IMR-90 (cell line): Measurements from ENCODE around the gene AGAP1. TPM values are rescaled to one million over a fixed set of nuclear protein-coding genes. Genes with fewer than 3 reads are reported as not detected.

Experiments
- ATAC-seq: fragments of 200-7000 bp; cut with Tn5 transposase; 2 replicates; pipeline ENCODE4 v1.9.1; 2020; ENCODE audit warnings: low read depth, mild to moderate bottlenecking, moderate library complexity
- BruUV-seq: library from RNA; stranded (reverse); fragments of 400-500 nt; replicated peaks from 2 replicates; lab custom pipeline; 2021; lab: Mats Ljungman, UMichigan
- CTCF ChIA-PET: fragments of 300-600 bp; formaldehyde crosslinking; extraction: SDS; loops from one replicate; lab custom pipeline; 2021; ENCODE audit warnings: antibody characterized with exemption; lab: Yijun Ruan, JAX
- POLR2A ChIA-PET: fragments of 300-600 bp; sonication (Branson Sonifier 250); formaldehyde crosslinking; loops from one replicate; lab custom pipeline; 2022; ENCODE audit warnings: antibody characterized with exemption; ENCODE audit not compliant: unreplicated experiment; lab: Charles Lee
- DNase-seq: peaks from one replicate; pipeline ENCODE4 v3.0.0; 2013
- H2AFZ ChIP-seq: replicated peaks from 2 replicates; pipeline ENCODE3; 2013; ENCODE audit warnings: low read length, mild to moderate bottlenecking; ENCODE audit not compliant: poor library complexity
- H2AK5ac ChIP-seq: 2 replicates; pipeline ENCODE4 v1.6.1; 2013; ENCODE audit warnings: low read depth, low read length, inconsistent platforms
- H2AK9ac ChIP-seq: replicated peaks from 2 replicates; pipeline ENCODE3; 2013; ENCODE audit warnings: mild to moderate bottlenecking, low read depth, low read length, moderate library complexity; ENCODE audit not compliant: poor library complexity
- H2BK120ac ChIP-seq: 2 replicates; pipeline ENCODE4 v1.6.1; 2013; ENCODE audit warnings: low read depth, low read length, inconsistent platforms
- H2BK15ac ChIP-seq: 3 replicates; pipeline ENCODE4 v1.6.1; 2013; ENCODE audit warnings: low read depth, low read length, inconsistent platforms
- H2BK20ac ChIP-seq: 2 replicates; pipeline ENCODE4 v1.6.1; 2013; ENCODE audit warnings: low read depth, mild to moderate bottlenecking, inconsistent platforms, low read length, moderate library complexity
- H2BK5ac ChIP-seq: 2 replicates; pipeline ENCODE4 v1.6.1; 2013; ENCODE audit warnings: mild to moderate bottlenecking, low read depth, low read length, inconsistent platforms; ENCODE audit not compliant: poor library complexity, severe bottlenecking
- H3K14ac ChIP-seq: replicated peaks from 2 replicates; pipeline ENCODE4 v1.6.1; 2013; ENCODE audit warnings: low read depth, low read length, inconsistent platforms
- H3K18ac ChIP-seq: 2 replicates; pipeline ENCODE4 v1.6.1; 2013; ENCODE audit warnings: low read depth, low read length, control low read depth
- H3K23ac ChIP-seq: 2 replicates; pipeline ENCODE4 v1.6.1; 2013; ENCODE audit warnings: low read depth, low read length, inconsistent platforms
- H3K27ac ChIP-seq: 2 replicates; pipeline ENCODE4 v1.5.1; 2013; ENCODE audit warnings: mild to moderate bottlenecking, control low read depth, low read length; ENCODE audit not compliant: insufficient read depth
- H3K27me3 ChIP-seq: 2 replicates; pipeline ENCODE4 v1.6.1; 2013; ENCODE audit warnings: low read length; ENCODE audit not compliant: control insufficient read depth, insufficient read depth
- H3K36me3 ChIP-seq: 2 replicates; pipeline ENCODE4 v1.6.1; 2013; ENCODE audit warnings: low read length, mixed read lengths; ENCODE audit not compliant: control insufficient read depth, insufficient read depth
- H3K4ac ChIP-seq: 2 replicates; pipeline ENCODE4 v1.6.1; 2013; ENCODE audit warnings: low read depth, low read length, inconsistent platforms
- H3K4me1 ChIP-seq: 2 replicates; pipeline ENCODE4 v1.6.1; 2013; ENCODE audit warnings: low read length, mixed read lengths; ENCODE audit not compliant: control insufficient read depth, insufficient read depth
- H3K4me2 ChIP-seq: 2 replicates; pipeline ENCODE4 v1.6.1; 2013; ENCODE audit warnings: low read depth, mild to moderate bottlenecking, control low read depth, low read length, moderate library complexity
- H3K4me3 ChIP-seq: 2 replicates; pipeline ENCODE4 v1.5.1; 2013; ENCODE audit warnings: low read depth, mild to moderate bottlenecking, control low read depth, low read length, moderate library complexity; ENCODE audit not compliant: insufficient read depth
- H3K56ac ChIP-seq: 2 replicates; pipeline ENCODE4 v1.6.1; 2013; ENCODE audit warnings: low read length, inconsistent platforms; ENCODE audit not compliant: insufficient read depth; ENCODE audit errors: extremely low read depth
- H3K79me1 ChIP-seq, 2 experiments: 2 replicates each; pipeline ENCODE4 v1.6.1; 2013; ENCODE audit warnings: low read length in 2 of 2, inconsistent platforms in 1 of 2, low read depth in 1 of 2
- H3K9ac ChIP-seq: 2 replicates; pipeline ENCODE4 v1.6.1; 2013; ENCODE audit warnings: low read depth, low read length, control low read depth
- H3K9me1 ChIP-seq: 2 replicates; pipeline ENCODE4 v1.6.1; 2013; ENCODE audit warnings: low read length, inconsistent platforms; ENCODE audit not compliant: insufficient read depth
- H3K9me3 ChIP-seq: 2 replicates; pipeline ENCODE4 v1.6.1; 2013; ENCODE audit warnings: low read length; ENCODE audit not compliant: control insufficient read depth, insufficient read depth
- H4K20me1 ChIP-seq: 2 replicates; pipeline ENCODE4 v1.6.1; 2013; ENCODE audit warnings: low read length, inconsistent platforms; ENCODE audit not compliant: insufficient read depth
- H4K5ac ChIP-seq: 2 replicates; pipeline ENCODE4 v1.6.1; 2013; ENCODE audit warnings: mild to moderate bottlenecking, low read depth, low read length, control low read depth
- H4K8ac ChIP-seq, 2 experiments: 2 replicates each; pipeline ENCODE4 v1.6.1; 2013; ENCODE audit warnings: low read depth in 2 of 2, low read length in 2 of 2, control low read depth in 1 of 2, inconsistent platforms in 1 of 2
- H4K91ac ChIP-seq: 2 replicates; pipeline ENCODE4 v1.6.1; 2013; ENCODE audit warnings: low read depth, low read length, inconsistent platforms; ENCODE audit not compliant: insufficient read depth
- CHD1 ChIP-seq: IDR thresholded peaks from 2 replicates; pipeline ENCODE4 v1.6.1; 2012; ENCODE audit warnings: low read depth, low read length, improper control_type of control experiment
- MAZ ChIP-seq: IDR thresholded peaks from 2 replicates; pipeline ENCODE4 v1.6.1; 2012; ENCODE audit warnings: low read depth, mild to moderate bottlenecking, low read length, improper control_type of control experiment, moderate library complexity, borderline replicate concordance
- RCOR1 ChIP-seq: IDR thresholded peaks from 2 replicates; pipeline ENCODE4 v1.6.1; 2012; ENCODE audit warnings: mild to moderate bottlenecking, low read length, improper control_type of control experiment; ENCODE audit not compliant: insufficient replicate concordance
- SMC3 ChIP-seq: fragments of 150-350 bp; IDR thresholded peaks from 2 replicates; pipeline ENCODE4 v1.6.1; 2016; ENCODE audit warnings: low read depth, mild to moderate bottlenecking, antibody characterized with exemption, low read length, moderate library complexity
- WGBS, 2 experiments: methylation state at CpG; one replicate each; pipeline versions ENCODE4 v1.1.5 to v1.1.7; 2013; ENCODE audit warnings: missing lambda C conversion rate in 2 of 2; ENCODE audit not compliant: insufficient read length in 1 of 2; ENCODE audit errors: extremely low coverage in 2 of 2; 5-methylcytosine and 5-hydroxymethylcytosine counted together
- dilution Hi-C: fragments of 300-500 bp; cut with HindIII; formaldehyde crosslinking; loops from one replicate; pipeline ENCODE4 v1.14.3; 2018; ENCODE audit warnings: low sequenced_read_pairs; ENCODE audit not compliant: unreplicated experiment
- in situ Hi-C: fragments of 300-500 bp; cut with MboI; formaldehyde crosslinking; loops from 3 replicates; pipeline ENCODE4 v1.14.3; 2019; ENCODE audit warnings: low sequenced_read_pairs, inconsistent platforms, mixed read lengths
- intact Hi-C: fragments of 100-400 bp; cut with micrococcal nuclease; formaldehyde crosslinking; loops from 2 replicates; pipeline ENCODE4 v1.10.0; 2022
- polyA plus RNA-seq, 3 experiments: library from polyadenylated mRNA; depleted of rRNA; stranded (reverse); fragments of >200 nt; gene quantifications; 2 replicates each; pipeline ENCODE4 v1.2.3, GENCODE V29; 2012; ENCODE audit warnings: low replicate concordance in 1 of 3
- total RNA-seq: library from RNA; depleted of rRNA; stranded (reverse); fragments of >200 nt; gene quantifications from 2 replicates; pipeline ENCODE4 v1.2.3, GENCODE V29; 2012

AGAP1 gene
- total and polyA plus RNA-seq, 2 of the 4 experiments (the other 2 are of a cell fraction), result 15.1 to 16.4 TPM

DNA sequence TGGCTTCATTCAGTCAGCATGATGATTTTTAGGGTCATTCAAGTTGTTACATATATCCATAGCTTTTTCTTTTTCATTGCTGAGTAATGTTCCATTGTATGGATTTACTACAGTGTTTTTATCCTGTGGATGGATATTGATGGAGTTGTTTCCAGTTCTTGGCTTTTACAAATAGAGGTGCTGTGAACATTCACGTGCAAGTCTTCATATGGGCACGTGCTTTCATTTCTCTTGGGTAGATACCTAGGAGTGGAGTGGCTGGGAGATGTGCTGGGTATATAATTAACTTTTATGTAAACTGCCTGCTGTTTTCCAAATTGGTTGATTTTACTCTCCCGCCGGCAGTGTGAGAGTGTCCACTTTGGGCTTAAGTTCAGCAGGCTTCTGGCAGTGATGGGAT is 16.5 kb downstream of the AGAP1 start:
- Histone ChIP-seq H4K91ac (no peak overlapping the region), H4K5ac (no peak overlapping the region), H3K36me3 (no peaks in the 10 kb centered on the region), H3K4me2 (no peak overlapping the region), H4K20me1 (peaks cover 52% of the 10 kb centered on the region), H3K9me1 (peaks cover 10% of the 10 kb centered on the region), H3K9me3 (no peaks in the 10 kb centered on the region), H3K27ac (no peak overlapping the region), H3K4me1 (peaks cover 12% of the 10 kb centered on the region), H2BK5ac (no peak overlapping the region), H3K56ac (no peak overlapping the region), H3K27me3 (no peaks in the 10 kb centered on the region), H3K18ac (no peak overlapping the region), H2BK20ac (no peak overlapping the region), H2AK5ac (no peak overlapping the region), H3K4me3 (no peak overlapping the region), H2BK120ac (no peak overlapping the region), H2AFZ (no peak overlapping the region), H2AK9ac (no peak overlapping the region), H2BK15ac (no peak overlapping the region), H3K4ac (no peak overlapping the region; the same call in 1 of the 2 replicates), H4K8ac (no peak overlapping the region), H3K9ac (no peak overlapping the region), H3K79me1 (peaks cover 32 to 77% of the 10 kb centered on the region in 2 experiments), H3K14ac (no peak overlapping the region), H3K23ac (no peak overlapping the region)
- POLR2A ChIA-PET, result no interaction called here
- no TSS peak for BruUV-seq
- CTCF ChIA-PET, result interaction anchor here (0.6 kb wide), 1 partner anchor 368 kb away, joined by 4 read pairs; no protein-coding TSS in a partner anchor
- dilution Hi-C loops, result no loop called here
- intact Hi-C loops, result no loop called here
- ATAC-seq (no peak), DNase-seq (no peak)
- WGBS, 2 experiments, result no CpG with 5 or more reads among the region's 4 CpGs
- in situ Hi-C loops, result no loop called here
- TF ChIP-seq CHD1 (no peak), RCOR1 (no peak), MAZ (no peak), SMC3 (no peak)
